ENCODE measurements around the gene WDR64.

Gene WDR64

GRCh38 chr1:241770115-241770514 lies 118.0 kb downstream of the WDR64 start:
- no peak overlapping the region for H3K4me3 ChIP-seq (ENCODE audit: low read depth, low read length)
- TF ChIP-seq, protein P1, sequence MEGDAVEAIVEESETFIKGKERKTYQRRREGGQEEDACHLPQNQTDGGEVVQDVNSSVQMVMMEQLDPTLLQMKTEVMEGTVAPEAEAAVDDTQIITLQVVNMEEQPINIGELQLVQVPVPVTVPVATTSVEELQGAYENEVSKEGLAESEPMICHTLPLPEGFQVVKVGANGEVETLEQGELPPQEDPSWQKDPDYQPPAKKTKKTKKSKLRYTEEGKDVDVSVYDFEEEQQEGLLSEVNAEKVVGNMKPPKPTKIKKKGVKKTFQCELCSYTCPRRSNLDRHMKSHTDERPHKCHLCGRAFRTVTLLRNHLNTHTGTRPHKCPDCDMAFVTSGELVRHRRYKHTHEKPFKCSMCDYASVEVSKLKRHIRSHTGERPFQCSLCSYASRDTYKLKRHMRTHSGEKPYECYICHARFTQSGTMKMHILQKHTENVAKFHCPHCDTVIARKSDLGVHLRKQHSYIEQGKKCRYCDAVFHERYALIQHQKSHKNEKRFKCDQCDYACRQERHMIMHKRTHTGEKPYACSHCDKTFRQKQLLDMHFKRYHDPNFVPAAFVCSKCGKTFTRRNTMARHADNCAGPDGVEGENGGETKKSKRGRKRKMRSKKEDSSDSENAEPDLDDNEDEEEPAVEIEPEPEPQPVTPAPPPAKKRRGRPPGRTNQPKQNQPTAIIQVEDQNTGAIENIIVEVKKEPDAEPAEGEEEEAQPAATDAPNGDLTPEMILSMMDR (IDR thresholded peaks at IDR 0.05; ENCODE audit: borderline replicate concordance, insufficient read depth, low read depth, low read length): no peak

DNA sequence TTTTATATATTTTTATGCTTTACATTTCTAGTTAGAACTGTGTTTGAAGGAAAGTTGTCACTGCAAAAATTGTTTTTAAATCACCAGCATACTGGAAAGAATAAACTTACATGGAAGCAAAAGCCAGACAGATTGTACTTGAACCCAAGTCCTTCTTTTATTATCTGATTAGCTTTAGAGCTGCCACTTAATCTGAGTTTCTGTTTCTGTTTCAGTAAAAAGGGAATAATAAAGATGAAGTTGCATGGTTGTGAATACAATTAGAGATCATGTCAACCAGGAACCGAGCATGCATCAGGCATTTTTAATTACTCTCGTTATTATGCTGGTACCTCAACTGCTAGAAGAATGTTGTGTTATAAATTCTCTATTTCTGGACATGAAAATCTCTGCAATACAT lies 119.0 kb downstream of the WDR64 start:
- no peak overlapping the region for H3K4me3 ChIP-seq (ENCODE audit: low read depth, low read length)

GRCh38 chr1:241772932-241773500 lies 120.9 kb downstream of the WDR64 start:
- TF ChIP-seq, protein P1 (IDR thresholded peaks at IDR 0.05; ENCODE audit: borderline replicate concordance, insufficient read depth, low read depth, low read length): no peak
- H3K4me3 ChIP-seq (ENCODE audit: low read depth, low read length): no peak overlapping the region

More for the DNA sequence above, 119.0 kb downstream of the WDR64 start:
- TF ChIP-seq, protein P1 (IDR thresholded peaks at IDR 0.05; ENCODE audit: borderline replicate concordance, insufficient read depth, low read depth, low read length): no peak

- TF ChIP-seq, protein P1 (IDR thresholded peaks at IDR 0.05; ENCODE audit: borderline replicate concordance, insufficient read depth, low read depth, low read length): no peak
- H3K4me3 ChIP-seq (ENCODE audit: low read depth, low read length): no peak overlapping the region
Observed at GRCh38 chr1:241773991-241774390, 121.9 kb downstream of the WDR64 start.

DNA sequence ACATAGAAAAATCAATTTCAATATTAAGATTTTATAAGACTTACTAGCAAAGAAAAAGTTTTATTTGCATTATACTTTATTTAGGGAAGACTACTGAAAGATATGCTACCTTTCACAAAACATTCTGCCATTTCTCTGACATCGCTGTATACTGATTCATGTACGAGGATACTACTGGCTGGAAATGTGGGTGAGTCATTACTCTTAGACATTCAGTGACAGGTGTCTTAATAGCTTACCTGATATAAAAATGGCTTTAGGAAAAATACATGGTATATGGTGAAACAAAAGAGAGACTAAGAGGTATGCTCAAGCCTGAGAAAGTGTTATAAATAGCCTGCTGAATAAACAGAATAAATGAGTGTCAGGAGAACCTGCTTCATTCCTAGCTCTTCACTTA lies 122.9 kb downstream of the WDR64 start:
- no peak overlapping the region for H3K4me3 ChIP-seq (ENCODE audit: low read depth, low read length)
- TF ChIP-seq, protein P1 (IDR thresholded peaks at IDR 0.05; ENCODE audit: borderline replicate concordance, insufficient read depth, low read depth, low read length): no peak

DNA sequence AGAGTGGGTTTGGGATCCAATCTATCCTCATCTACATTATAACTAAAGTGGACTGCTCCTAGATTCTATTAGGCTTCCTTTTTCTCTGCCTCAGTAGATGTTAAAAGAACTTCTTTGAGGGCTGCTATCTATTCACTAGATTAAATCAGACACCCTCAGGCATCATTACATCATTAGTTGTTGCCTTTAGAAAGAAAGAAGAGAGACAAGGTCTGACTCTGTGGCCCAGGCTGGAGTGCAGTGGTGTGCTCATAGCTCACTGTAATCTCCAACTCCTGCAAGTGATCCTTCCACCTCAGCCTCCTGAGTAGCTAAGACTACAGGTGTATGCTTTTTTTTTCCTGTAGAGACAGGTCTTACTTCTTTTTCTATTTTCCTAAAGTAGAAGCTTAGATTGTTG lies 124.8 kb downstream of the WDR64 start:
- H3K4me3 ChIP-seq (ENCODE audit: low read depth, low read length): no peak overlapping the region
- TF ChIP-seq, protein P1 (IDR thresholded peaks at IDR 0.05; ENCODE audit: borderline replicate concordance, insufficient read depth, low read depth, low read length): no peak

DNA sequence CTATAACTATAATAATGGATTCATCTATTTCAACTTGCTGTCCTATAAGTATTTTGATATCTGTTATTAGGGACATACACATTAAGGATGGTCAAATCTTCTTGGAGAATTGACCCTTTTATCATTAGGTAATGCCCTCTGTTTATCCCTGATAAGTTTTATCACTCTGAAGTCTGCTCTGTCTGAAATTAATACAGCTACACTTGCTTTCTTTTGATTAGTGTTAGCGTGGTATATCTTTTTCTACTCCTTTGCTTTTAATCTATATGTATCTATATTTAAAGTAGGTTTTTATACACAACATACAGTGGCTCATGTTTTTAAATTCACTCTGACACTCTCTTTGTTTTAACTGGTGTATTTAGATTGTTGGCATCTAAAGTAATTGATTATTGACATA lies 126.0 kb downstream of the WDR64 start:
- TF ChIP-seq, protein P1 (IDR thresholded peaks at IDR 0.05; ENCODE audit: borderline replicate concordance, insufficient read depth, low read depth, low read length): no peak
- no peak overlapping the region for H3K4me3 ChIP-seq (ENCODE audit: low read depth, low read length)
